ENCODE data around the gene UGT3A1.

The UGT3A1 gene

DNA sequence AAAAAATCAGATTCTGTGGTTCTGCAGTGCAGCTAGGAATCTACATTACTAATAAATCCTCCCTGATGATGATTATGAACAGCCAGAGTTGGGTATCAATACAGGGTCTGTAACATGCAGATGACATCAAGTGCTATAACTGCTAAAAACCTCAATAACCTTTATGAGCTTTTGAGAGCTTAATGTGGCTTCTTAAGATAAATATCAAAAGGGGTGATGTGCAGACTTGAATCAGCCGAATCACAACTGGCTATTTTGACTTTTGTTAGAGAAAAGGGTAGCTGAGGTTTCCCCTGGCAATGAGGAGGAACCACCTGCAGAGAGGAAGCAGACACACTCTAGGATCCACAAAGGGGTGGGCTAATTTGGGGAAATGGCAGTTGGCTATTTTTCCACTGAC lies 83.0 kb downstream of the UGT3A1 start:
- no peak for DNase-seq (ENCODE audit: low spot score)

DNA sequence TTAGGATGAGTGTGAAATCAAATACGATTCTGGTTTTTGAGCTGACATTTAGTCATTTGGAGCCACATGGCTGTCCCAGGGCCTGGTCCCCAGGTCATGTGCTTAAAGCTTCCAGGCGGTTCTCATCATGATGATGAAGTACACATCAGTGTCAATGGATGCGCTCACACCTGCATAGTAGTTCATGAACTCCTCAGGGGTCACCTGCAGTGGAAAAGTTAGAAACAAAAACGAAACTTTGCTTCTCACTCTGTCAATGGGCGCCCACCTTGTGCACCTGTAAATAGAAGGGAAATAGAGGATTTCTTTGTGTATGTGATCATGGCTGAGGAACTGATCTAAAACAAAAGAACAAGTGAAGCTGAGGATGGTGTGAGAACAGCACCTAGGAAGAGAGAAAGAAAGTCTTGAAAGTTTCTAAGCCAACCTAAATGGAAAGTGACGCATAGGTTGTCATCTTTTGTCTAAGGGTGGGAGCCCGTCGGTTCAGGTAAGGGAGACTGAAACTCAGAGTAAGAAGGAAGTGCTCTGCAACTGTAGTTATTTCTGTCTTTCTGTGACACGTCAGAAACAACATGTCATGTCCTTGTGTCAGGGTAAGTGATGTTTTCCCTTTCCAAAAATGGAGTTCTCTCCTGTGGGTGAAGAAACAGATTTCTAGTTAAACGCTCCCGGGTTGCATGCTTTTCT lies 86.6 kb downstream of the UGT3A1 start:
- DNase-seq (ENCODE audit: low spot score) = no peak

DNA sequence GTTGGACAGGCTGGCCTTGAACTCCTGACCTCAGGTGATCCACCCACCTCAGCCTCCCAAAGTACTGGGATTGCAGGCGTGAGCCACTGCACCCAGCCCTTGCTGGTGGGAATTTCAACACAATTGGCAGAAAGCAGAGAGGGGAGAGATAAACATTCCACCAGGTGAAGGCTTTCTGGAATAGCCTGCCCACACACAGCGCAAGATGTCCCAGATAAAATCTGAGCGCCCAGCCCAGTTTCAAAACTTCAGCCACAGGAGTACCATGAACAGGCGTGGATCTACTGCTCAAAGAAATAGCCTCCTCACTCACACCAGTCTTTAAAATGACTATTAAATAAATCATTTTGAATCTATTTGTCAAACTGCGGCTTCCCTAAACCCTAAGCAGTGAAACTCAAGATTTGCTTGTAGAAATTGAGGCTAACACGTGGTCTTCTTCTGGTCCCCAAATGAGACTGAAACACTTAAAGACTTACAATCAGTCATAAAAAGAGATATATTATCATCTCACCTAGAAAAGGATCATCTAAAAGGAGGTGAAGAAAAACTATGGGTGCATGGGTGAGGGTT lies 87.5 kb downstream of the UGT3A1 start:
- DNase-seq (ENCODE audit: low spot score) = no peak

DNA sequence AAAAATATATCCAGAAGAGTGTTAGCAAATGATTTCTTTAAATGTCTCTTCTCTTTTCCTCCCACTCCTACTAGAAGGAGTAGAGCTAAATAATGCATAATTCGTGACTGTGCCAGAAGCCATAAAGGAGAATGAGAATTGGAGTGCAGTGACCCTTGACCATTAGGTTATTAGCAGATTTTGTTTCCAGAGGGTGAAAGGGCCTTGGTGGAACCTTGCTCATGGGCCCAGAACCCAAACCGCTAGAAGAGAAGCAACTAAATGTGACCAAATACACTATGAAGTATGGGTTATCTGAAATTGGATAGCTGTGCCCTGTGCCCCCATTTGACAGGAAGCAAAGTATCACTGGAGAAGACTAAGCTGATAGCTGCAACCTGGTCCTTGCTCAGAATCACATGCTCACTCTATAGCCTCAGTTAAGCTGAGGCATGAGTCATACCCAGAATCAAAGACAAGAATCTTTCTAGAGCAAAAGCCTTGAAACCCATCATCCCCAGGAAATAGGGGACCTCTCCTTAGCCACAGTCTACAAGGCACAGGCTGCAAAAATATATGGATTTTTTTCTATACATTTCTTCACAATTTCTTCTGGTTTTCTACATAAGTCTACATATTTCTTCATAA lies 89.0 kb downstream of the UGT3A1 start:
- DNase-seq (ENCODE audit: low spot score) = peak; percentile 60

Measured in CD4-positive, alpha-beta T cell treated with Interleukin-15 for 4 hours (primary cell).